Breast epithelium (tissue), 4 donors: ENCODE results near the gene MARCHF4. TPM values are rescaled to one million over a fixed set of nuclear protein-coding genes. Genes with fewer than 3 reads are reported as not detected.
A peak's percentile ranks its signal among the peaks of the same experiment; 100 is the strongest.

Experiments
- DNase-seq, 2 donors: peaks; one replicate each; pipeline ENCODE4 v3.0.0-alpha.2; 2019; ENCODE audit warnings: low spot score in 2 of 2
- H3K27ac ChIP-seq, 2 donors: fragments of 200-600 bp; sonication (generic) in 1 of 2; one replicate each; pipeline ENCODE4 v1.5.1; 2016 to 2019; ENCODE audit warnings: mild to moderate bottlenecking in 1 of 2
- H3K27me3 ChIP-seq, 2 donors: fragments of 200-600 bp; sonication (generic) in 1 of 2; one replicate each; pipeline versions ENCODE4 v1.5.1 to v1.6.0; 2017 to 2019; ENCODE audit warnings: control low read depth in 1 of 2, mild to moderate bottlenecking in 1 of 2
- H3K36me3 ChIP-seq: fragments of 200-600 bp; one replicate; pipeline ENCODE4 v1.5.1; 2019
- H3K4me1 ChIP-seq, 2 donors: fragments of 200-600 bp; sonication (generic); one replicate each; pipeline ENCODE4 v1.5.1; 2016 to 2019; ENCODE audit warnings: control low read depth in 1 of 2
- H3K4me3 ChIP-seq, 3 donors: fragments of 200-600 bp; sonication (generic); 1 replicate in 2 of 3; 2 replicates in 1 of 3; pipeline ENCODE4 v1.5.1; 2016 to 2019; ENCODE audit warnings: mild to moderate bottlenecking in 3 of 3, moderate library complexity in 2 of 3
- H3K9me3 ChIP-seq, 2 donors: fragments of 200-600 bp; sonication (generic) in 1 of 2; one replicate each; pipeline ENCODE4 v1.5.1; 2016 to 2019; ENCODE audit warnings: control low read depth in 1 of 2
- POLR2A ChIP-seq: fragments of 450-650 bp; IDR thresholded peaks from one replicate; pipeline ENCODE4 v1.6.1; 2016; ENCODE audit warnings: antibody characterized with exemption, mild to moderate bottlenecking, moderate library complexity
- POLR2AphosphoS5 ChIP-seq, 3 donors: sonication (generic); formaldehyde crosslinking; IDR thresholded peaks; one replicate each; pipeline ENCODE4 v1.6.1; 2017; ENCODE audit warnings: antibody characterized with exemption in 3 of 3
- intact Hi-C: fragments of 100-400 bp; cut with DNase I; formaldehyde crosslinking; loops from one replicate; pipeline ENCODE4 v1.15.1; 2023; ENCODE audit warnings: low total_unique reads
- total RNA-seq, 3 donors: library from RNA; depleted of rRNA; stranded (reverse); fragments of >200 nt; gene quantifications; one replicate each; pipeline ENCODE4 v1.1.0, GENCODE V29; 2016
- TF ChIP-seq, protein P1 (sequence below), 3 donors: fragments of 450-650 bp; IDR thresholded peaks; one replicate each; pipeline ENCODE4 v1.5.1; 2016 to 2017; ENCODE audit warnings: antibody characterized with exemption in 3 of 3, mild to moderate bottlenecking in 3 of 3, moderate library complexity in 3 of 3

The MARCHF4 gene
- total RNA-seq, 3 donors from 2014 or later, result not detected

DNA sequence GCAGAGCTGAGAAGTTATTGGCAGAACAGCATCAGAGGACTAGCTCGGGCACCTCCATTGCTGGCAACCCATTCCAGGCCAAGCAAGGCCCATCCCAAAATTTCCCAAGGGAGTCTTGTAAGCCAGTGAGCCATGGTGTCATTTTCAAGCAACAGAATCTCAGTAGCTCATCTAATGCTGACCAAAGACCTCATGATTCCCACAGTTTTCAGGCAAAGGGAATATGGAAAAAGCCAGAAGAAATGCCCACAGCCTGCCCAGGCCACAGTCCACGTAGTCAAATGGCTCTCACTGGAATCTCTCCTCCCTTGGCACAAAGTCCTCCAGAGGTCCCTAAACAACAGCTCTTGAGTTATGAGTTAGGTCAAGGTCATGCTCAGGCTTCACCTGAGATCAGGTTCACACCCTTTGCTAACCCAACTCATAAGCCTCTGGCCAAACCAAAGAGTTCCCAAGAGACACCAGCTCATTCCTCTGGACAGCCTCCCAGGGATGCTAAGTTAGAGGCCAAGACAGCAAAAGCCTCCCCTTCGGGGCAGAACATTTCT lies 42.6 kb upstream of the MARCHF4 start:
- H3K36me3 ChIP-seq, result no peaks in the 10 kb centered on the region
- no peaks in the 10 kb centered on the region for H3K4me1 ChIP-seq
- no peak for DNase-seq
- H3K9me3 ChIP-seq, result no peaks in the 10 kb centered on the region
- H3K4me3 ChIP-seq, result no peak overlapping the region
- no peak for TF ChIP-seq POLR2AphosphoS5 (IDR thresholded peaks at IDR 0.05)
- TF ChIP-seq, protein P1, sequence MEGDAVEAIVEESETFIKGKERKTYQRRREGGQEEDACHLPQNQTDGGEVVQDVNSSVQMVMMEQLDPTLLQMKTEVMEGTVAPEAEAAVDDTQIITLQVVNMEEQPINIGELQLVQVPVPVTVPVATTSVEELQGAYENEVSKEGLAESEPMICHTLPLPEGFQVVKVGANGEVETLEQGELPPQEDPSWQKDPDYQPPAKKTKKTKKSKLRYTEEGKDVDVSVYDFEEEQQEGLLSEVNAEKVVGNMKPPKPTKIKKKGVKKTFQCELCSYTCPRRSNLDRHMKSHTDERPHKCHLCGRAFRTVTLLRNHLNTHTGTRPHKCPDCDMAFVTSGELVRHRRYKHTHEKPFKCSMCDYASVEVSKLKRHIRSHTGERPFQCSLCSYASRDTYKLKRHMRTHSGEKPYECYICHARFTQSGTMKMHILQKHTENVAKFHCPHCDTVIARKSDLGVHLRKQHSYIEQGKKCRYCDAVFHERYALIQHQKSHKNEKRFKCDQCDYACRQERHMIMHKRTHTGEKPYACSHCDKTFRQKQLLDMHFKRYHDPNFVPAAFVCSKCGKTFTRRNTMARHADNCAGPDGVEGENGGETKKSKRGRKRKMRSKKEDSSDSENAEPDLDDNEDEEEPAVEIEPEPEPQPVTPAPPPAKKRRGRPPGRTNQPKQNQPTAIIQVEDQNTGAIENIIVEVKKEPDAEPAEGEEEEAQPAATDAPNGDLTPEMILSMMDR (IDR thresholded peaks at IDR 0.05), result no peak
- no peak for TF ChIP-seq POLR2A
- H3K27ac ChIP-seq, result no peak overlapping the region
- H3K27me3 ChIP-seq, result no peaks in the 10 kb centered on the region
- intact Hi-C loops, result no loop called here

DNA sequence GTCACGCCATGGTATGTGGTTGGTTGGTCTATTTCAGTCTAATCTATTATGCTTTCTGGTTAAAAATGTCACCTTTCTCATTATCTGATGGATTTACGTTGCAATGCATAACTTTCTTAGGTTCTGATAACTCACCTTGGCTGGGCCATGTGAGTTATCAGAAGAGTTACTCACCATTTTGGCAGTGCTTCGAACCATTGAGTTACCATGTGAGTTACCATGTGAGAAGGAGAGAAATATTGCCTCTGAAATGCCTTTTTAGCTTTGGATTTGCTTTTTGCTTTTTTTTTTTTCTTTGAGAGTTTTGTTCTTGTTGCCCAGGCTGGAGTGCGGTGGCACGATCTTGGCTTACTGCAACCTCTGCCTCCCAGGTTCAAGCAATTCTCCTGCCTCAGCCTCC lies 41.6 kb upstream of the MARCHF4 start:
- intact Hi-C loops, result no loop called here
- Histone ChIP-seq H3K27ac (no peak overlapping the region), H3K9me3 (no peaks in the 10 kb centered on the region), H3K27me3 (no peaks in the 10 kb centered on the region), H3K4me3 (no peak overlapping the region), H3K36me3 (no peaks in the 10 kb centered on the region), H3K4me1 (no peaks in the 10 kb centered on the region)
- TF ChIP-seq, protein P1 (IDR thresholded peaks at IDR 0.05), result no peak
- TF ChIP-seq POLR2A (no peak), POLR2AphosphoS5 (IDR thresholded peaks at IDR 0.05) (no peak)
- DNase-seq, result no peak

DNA sequence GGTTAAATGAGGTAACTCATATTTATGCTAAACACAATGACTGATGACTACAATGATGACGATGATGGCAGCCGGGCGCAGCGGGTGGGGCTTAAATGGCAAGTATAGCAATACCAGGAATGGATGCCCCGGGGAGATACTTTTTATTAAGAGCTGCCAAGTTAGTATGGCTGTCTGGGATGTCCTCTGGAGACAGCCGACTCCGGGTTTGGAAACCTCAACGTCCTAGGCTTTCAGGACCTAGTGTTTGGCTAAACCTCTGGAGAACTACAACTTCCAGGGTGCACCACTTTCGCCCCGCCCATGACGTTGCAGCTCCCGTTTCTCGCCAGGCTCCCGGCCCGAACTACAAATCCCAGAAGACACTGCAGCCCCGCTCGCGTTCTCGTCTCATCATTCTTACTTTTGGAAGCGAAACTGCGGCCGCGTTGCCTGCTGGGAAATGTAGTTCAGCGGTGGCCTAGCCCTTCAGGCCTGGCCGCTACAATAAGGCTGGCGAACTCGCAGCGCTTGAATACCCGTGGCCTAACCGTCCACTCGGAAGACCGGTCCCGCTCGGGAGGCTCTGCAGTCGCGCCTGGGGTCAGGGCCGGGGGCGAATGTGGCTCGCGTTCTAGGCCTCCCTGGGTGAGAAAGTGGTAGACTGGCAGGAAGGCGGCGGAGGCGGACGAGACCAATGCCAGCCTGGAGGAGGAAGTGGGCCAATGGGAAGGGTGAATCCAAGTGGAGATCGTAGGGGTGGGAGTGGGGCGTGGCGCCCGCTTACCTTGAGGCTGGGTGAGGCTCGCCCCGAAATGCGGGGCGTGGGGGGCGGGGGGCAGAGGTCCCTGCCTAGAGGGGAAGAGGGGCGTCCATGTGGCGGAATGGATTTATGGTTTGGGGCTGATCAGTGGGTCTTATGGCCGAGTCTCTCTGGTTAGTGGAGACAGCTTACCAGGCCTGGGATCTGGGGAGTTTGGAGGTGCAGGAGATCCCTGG lies 40.0 kb upstream of the MARCHF4 start, which contains the start of gene SMARCAL1:
Gene SMARCAL1, plus strand, starts transcription at position 463 of the 978 bp plus-strand sequence. CDS start 2,221 bp downstream, outside the sequence.
- intact Hi-C loops, result no loop called here
- TF ChIP-seq POLR2A (peak; percentile 34), POLR2AphosphoS5 (IDR thresholded peaks at IDR 0.05) (peak; percentile 90 to 96 (median 93))
- TF ChIP-seq, protein P1 (IDR thresholded peaks at IDR 0.05), result peak in 1 of 3 donors; percentile 19

DNA sequence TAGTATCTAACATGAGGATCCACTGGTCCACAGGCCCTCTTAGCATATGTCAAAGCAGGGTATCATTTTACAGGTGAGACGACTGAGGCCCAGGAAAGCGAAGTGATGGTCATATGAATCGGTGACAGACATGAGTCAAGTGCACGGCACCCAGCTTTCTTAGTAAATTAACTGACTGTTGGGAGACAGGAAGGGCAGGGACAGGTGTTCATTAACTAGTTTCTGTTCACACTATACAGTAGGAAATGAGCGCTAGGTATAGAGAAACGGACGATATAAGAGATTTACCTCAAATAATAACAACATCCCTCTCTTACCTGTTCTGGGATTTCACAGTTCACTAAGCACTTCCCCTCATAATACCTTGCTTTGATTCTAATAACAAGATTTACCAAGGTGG lies 38.3 kb upstream of the MARCHF4 start:
- TF ChIP-seq POLR2A, result no peak
- TF ChIP-seq, protein P1 (IDR thresholded peaks at IDR 0.05), result no peak
- no peak for TF ChIP-seq POLR2AphosphoS5 (IDR thresholded peaks at IDR 0.05)
- Histone ChIP-seq H3K9me3 (no peaks in the 10 kb centered on the region), H3K27me3 (no peaks in the 10 kb centered on the region), H3K27ac (no peak overlapping the region), H3K4me1 (no peaks in the 10 kb centered on the region), H3K36me3 (no peaks in the 10 kb centered on the region), H3K4me3 (no peak overlapping the region)
- DNase-seq, result no peak
- intact Hi-C loops, result no loop called here

More for the DNA sequence above, 40.0 kb upstream of the MARCHF4 start, which contains the start of gene SMARCAL1:
- Histone ChIP-seq H3K4me3 (peak within 1 kb of the TSS; percentile 67 to 82 (median 72)), H3K36me3 (no peaks in the 10 kb centered on the region), H3K27ac (peak within 1 kb of the TSS; percentile 95 to 96), H3K4me1 (no peaks in the 10 kb centered on the region), H3K9me3 (no peaks in the 10 kb centered on the region), H3K27me3 (no peaks in the 10 kb centered on the region)
- DNase-seq, result peak; percentile 98 to 99
